ENCODE results near the gene GRXCR2. TPM values are rescaled to one million over a fixed set of nuclear protein-coding genes. Genes with fewer than 3 reads are reported as not detected.
"Not testable (repeated sequence)": the region's sequence is repeated elsewhere in the genome, so short reads cannot be mapped to it uniquely, and the experiment has no call there.

GRXCR2 gene
- total RNA-seq, 1 experiment from 2014 or later, result not detected

GRCh38 chr5:145836241-145836640 is 36.6 kb downstream of the GRXCR2 start:
- DNase-seq (ENCODE audit: low spot score), result not testable (repeated sequence)

- no peak for DNase-seq (ENCODE audit: low spot score)
These were observed 37.0 kb downstream of the GRXCR2 start for GRCh38 chr5:145835848-145836239.

DNA sequence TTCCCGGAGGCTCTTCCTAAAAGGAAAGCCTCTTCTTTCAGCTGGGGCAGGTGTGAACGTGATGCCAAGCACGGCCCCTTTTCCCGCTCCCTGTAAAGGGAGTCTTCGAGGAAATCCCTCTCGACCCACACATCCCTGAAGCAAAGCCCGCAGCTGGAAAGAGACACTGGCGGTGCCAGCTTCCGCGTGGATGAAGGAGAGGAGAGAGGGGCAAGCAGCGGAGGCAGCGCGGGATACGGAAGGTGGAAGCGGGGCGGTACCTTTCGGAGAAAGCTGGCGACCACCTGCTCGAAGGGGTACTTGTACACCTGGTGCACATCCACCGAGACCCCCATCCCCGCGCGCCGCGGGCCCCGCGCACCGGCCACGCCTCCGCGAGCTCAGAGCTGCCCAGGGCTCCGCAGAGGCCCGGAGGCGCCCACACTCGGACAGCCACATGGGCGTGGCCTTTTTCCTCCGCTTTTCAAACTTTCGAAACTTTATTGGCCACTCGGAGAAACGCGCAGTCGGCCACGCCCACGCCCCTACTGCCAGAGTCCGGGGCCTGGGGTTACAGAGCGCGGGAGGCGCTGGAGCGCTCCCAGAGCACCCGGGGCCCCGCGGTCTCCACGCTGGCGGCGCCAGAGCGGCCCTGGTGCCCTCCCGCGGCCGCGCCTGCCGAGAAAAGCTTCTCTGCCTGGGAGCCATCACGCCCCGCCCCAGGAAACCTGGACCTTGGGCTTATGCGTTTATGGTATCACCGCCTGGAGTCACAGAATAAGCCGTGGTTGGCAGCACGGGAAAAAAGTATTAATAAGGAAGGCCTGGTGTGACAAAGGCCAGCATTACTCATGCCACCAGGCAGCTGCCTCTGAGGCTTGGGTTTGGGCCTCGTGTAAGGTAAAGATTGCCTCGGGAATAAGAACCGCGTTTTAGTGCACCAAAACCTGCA is 37.6 kb downstream of the GRXCR2 start, which contains the start of gene PRELID2:
Gene PRELID2 (minus strand): TSS at position 426 of the 931 bp plus-strand sequence. CDS start 91 bp downstream, at position 335.
- peak; percentile 80 for DNase-seq (ENCODE audit: low spot score)

DNA sequence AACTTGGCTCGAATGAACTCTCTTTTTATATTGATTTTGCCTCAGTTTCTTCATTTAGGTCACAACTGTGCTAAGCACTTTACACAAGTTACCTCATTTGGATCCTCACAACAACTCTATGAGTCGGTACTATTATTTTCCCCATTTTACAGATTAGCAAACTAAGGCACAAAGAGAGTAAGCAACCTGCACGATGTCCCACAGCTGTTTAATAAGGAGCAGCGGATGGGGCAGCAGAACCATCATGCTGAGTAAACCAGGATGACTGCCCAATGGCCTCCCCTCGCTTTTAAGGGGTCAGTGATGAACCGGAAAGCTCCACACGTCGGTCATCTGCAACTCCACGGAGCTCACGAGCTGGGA is 38.3 kb downstream of the GRXCR2 start:
- DNase-seq (ENCODE audit: low spot score), result no peak

GRCh38 chr5:145833631-145834200 is 39.1 kb downstream of the GRXCR2 start:
- DNase-seq (ENCODE audit: low spot score), result no peak

DNA sequence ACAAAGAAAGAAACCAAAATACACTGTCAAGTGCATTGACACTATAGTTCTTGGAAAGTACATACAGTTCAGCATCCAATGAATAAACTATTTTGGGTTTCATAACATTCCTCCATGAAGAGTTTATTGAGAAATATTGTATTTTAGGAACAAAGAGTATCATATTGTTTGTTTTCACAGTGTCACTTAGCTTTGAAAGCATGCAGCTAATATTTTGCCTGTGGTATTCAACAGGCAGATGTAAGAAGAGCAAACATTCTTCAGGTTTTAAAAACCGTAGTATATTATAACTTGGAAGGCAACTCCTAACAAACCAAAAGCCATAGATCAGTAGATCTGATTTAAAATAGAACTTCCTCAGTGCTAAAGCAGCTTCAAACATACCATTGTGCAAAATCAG is 42.2 kb downstream of the GRXCR2 start:
- DNase-seq (ENCODE audit: low spot score), result no peak

GRCh38 chr5:145829708-145830361 is 43.0 kb downstream of the GRXCR2 start:
- DNase-seq (ENCODE audit: low spot score), result no peak

DNA sequence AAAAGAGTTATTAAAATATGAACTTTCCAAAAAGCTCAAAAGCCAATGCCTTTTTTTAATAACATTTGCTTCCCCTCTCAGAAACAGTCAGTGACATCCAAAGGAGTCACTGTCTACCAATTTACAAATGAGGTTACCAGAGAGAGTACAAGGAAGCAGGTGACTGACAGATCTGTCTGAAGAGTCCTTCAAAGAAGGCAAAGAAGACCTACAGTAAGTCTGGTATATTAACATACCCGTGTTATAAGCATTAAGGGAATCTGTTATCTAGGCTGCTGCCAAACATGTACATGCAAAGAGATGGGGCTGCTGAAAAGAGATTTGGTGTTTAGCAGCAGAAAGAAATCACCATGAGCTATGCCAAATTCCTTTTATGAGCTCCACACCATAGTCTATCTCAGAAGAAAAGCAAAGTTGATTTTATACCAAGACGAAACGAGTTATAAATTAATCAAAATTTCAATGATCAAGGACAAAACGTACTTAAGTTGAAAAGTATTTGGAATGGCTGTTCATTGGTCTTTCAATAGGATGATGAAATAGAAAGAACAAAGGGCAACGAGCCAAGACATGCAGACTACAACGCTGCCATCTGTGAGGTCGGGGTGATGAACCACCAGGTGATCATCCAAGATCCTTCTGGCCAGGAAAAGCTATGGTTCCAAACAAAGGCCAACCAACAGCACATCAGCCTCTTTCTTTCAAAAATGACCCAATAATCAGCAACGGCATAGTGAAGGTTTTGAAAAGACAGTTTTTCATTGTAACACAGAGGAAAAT is 45.7 kb downstream of the GRXCR2 start:
- DNase-seq (ENCODE audit: low spot score), result no peak

DNA sequence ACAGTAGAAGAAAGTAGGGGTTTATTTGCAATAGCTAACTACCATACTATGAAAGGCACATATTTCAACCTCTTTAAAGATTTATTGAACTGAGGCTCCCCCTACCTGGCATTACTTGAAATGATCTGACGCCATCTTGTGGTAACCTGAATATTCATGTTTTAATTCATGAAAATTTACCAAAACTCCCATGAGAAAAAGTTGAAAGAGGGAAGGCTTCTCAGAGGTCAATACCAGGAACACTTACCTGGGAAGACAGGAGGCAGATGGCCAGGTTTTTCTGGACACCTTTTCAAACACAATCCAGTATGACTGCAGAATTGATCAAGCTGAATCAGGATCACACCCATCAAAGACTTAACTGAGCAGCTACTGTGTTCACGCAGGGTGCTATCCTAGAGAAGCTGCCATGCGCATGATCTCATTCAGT is 47.0 kb downstream of the GRXCR2 start:
- peak; percentile 56 for DNase-seq (ENCODE audit: low spot score)

- no peak for DNase-seq (ENCODE audit: low spot score)
These were observed 48.8 kb downstream of the GRXCR2 start for GRCh38 chr5:145824040-145824439.

DNA sequence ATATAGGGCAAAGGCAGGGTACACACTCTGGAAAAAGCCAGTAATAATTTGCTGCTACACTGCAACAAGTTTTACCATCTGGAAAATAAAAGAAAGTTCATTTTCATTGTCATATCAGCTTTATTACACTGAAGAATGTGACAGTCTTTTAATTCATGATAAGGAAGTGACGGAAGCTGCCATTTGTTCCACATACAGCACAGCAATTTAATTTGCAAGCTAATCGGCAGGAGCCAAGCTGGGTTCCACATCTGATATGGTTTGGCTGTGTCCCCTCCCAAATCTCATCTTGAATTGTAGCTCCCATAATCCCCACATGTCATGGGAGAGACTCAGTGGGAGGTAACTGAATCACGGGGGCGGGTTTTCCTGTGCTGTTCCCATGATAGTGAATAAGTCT is 54.2 kb downstream of the GRXCR2 start:
- no peak for DNase-seq (ENCODE audit: low spot score)

DNA sequence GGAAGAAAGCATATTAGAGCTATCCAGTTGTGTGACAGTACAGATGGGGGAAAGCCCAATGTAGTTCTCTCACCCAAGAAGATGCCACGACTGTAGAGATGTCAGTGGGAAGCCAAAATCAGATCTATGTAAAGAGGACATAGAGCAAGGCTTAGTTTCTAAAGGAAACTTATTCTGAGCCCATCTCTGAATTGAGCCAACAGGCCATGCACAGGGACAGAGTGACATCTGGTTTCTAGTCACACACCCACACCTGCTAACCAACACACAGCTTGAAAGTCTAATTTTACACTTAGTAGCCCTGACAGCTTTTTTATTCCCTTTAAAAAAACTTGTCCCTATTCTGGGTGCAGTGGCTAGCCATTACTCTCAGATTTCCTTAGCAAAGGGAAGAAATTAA is 59.9 kb downstream of the GRXCR2 start:
- no peak for DNase-seq (ENCODE audit: low spot score)

DNA sequence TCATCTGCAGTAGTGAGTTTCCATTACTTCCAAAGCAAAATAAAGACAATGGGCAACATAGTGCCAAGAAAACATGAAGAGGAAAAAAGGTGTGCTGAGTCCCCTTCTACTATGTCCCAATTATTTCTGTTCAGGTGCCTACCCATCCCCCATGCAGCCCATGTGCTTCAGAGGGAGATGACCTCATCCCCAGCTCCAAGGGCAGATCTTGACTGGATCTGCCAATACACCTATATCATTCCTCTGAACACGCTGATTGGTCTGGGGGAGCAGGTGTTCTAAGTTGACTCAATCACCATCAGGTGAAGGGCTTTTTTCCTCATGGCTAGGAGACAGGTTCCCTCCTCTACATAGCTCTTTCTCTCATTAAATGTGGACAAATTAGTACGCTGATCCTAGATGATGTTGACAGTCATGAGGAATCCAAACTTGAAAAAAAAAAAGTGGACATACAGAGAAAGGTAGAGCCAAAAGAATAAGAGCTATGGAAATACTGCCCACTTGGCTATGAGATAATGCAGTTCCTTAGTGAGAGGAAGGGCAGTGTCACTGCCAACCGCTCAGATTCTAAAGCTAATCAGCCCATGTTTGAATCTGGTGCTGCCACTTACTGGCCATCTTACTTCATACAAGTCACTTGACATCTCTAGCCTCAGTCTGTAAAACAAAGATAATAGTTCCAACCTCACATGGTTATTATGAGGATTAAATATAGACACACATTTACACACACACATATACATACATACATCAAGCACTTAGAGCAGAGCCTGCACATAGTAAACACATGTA is 60.8 kb downstream of the GRXCR2 start:
- DNase-seq (ENCODE audit: low spot score), result peak; percentile 36

Other genes starting within 250 kb of the GRXCR2 start
- gene PRELID2, start 37.7 kb downstream of the GRXCR2 start, total RNA-seq (2014; rRNA removed; shearing (Covaris generic)), result 6.6 and 8.9 TPM in 2 replicates
- 1.6 and 3.0 TPM in 2 replicates for gene SH3RF2, start 63.6 kb upstream of the GRXCR2 start, total RNA-seq (2014; rRNA removed; shearing (Covaris generic))
- not detected in 2 replicates for gene PLAC8L1, start 232.6 kb upstream of the GRXCR2 start, total RNA-seq (2014; rRNA removed; shearing (Covaris generic))

Data from H4 (cell line).